GM23338 (cell line): ENCODE data around the gene BANK1. TPM values are rescaled to one million over a fixed set of nuclear protein-coding genes. Genes with fewer than 3 reads are reported as not detected.

Experiments used
- ATAC-seq: fragments of 200-7000 bp; cut with Tn5 transposase; 3 replicates; pipeline ENCODE4 v1.9.1; 2020
- DNase-seq: peaks from one replicate; pipeline ENCODE4 v3.0.0-alpha.2; 2015; ENCODE audit warnings: low spot score
- H2AFZ ChIP-seq: fragments of 200-600 bp; sonication (generic); 2 replicates; pipeline ENCODE4 v1.8.0; 2016; ENCODE audit warnings: antibody characterized with exemption, mild to moderate bottlenecking, moderate library complexity
- H3F3A ChIP-seq: fragments of 200-600 bp; sonication (generic); replicated peaks from 2 replicates; pipeline ENCODE4 v1.8.0; 2017; ENCODE audit warnings: antibody characterized with exemption, mixed run types, low read depth
- H3K27ac ChIP-seq: fragments of 200-600 bp; sonication (generic); 2 replicates; pipeline ENCODE4 v1.6.1; 2016; ENCODE audit warnings: low read depth
- H3K27me3 ChIP-seq: fragments of 200-600 bp; sonication (generic); 2 replicates; pipeline ENCODE4 v1.8.0; 2016; ENCODE audit warnings: mild to moderate bottlenecking, mixed run types, moderate library complexity; ENCODE audit not compliant: insufficient read depth
- H3K36me3 ChIP-seq: fragments of 200-600 bp; sonication (generic); 2 replicates; pipeline ENCODE4 v1.8.0; 2016; ENCODE audit warnings: mild to moderate bottlenecking; ENCODE audit not compliant: insufficient read depth
- H3K4me1 ChIP-seq: fragments of 200-600 bp; sonication (generic); 2 replicates; pipeline ENCODE4 v1.8.0; 2016; ENCODE audit warnings: mild to moderate bottlenecking, moderate library complexity; ENCODE audit not compliant: insufficient read depth
- H3K4me2 ChIP-seq: fragments of 200-600 bp; sonication (generic); 2 replicates; pipeline ENCODE4 v1.7.1; 2017; ENCODE audit warnings: mixed run types
- H3K4me3 ChIP-seq: fragments of 200-600 bp; sonication (generic); 2 replicates; pipeline ENCODE4 v1.6.1; 2016; ENCODE audit warnings: mixed run types
- H3K79me2 ChIP-seq: fragments of 200-600 bp; sonication (generic); replicated peaks from 2 replicates; pipeline ENCODE4 v1.8.0; 2017; ENCODE audit warnings: mild to moderate bottlenecking; ENCODE audit not compliant: insufficient read depth
- H3K9me2 ChIP-seq: fragments of 200-600 bp; sonication (generic); 2 replicates; pipeline ENCODE4 v1.8.0; 2017; ENCODE audit not compliant: insufficient read depth
- H4K20me1 ChIP-seq: fragments of 200-600 bp; sonication (generic); replicated peaks from 2 replicates; pipeline ENCODE4 v1.8.0; 2017; ENCODE audit warnings: mild to moderate bottlenecking; ENCODE audit not compliant: insufficient read depth
- H3K27ac Mint-ChIP-seq: 2 replicates; pipeline ENCODE4 v1.8.0; 2020; ENCODE audit warnings: inconsistent platforms, mild to moderate bottlenecking, moderate library complexity, mixed read lengths
- H3K27me3 Mint-ChIP-seq: 3 replicates; pipeline ENCODE4 v1.8.0; 2022; ENCODE audit warnings: low read depth, mild to moderate bottlenecking, moderate library complexity, mixed read lengths, inconsistent platforms; ENCODE audit not compliant: insufficient read depth, poor library complexity
- H3K36me3 Mint-ChIP-seq: 3 replicates; pipeline ENCODE4 v1.8.0; 2021; ENCODE audit warnings: low read depth, mild to moderate bottlenecking, inconsistent platforms, moderate library complexity, mixed read lengths
- H3K4me1 Mint-ChIP-seq: 3 replicates; pipeline ENCODE4 v1.8.0; 2020; ENCODE audit warnings: mild to moderate bottlenecking, inconsistent platforms, mixed read lengths
- H3K4me3 Mint-ChIP-seq: 3 replicates; pipeline ENCODE4 v1.8.0; 2021; ENCODE audit warnings: moderate library complexity, mild to moderate bottlenecking, inconsistent platforms, mixed read lengths
- H3K9me3 Mint-ChIP-seq: 3 replicates; pipeline ENCODE4 v1.8.0; 2020; ENCODE audit warnings: moderate library complexity, mild to moderate bottlenecking, inconsistent platforms, mixed read lengths
- CREB1 ChIP-seq: fragments of 250-450 bp; sonication (Bioruptor Pico); IDR thresholded peaks from 2 replicates; pipeline ENCODE4 v1.5.0; 2020; ENCODE audit warnings: low read depth, mild to moderate bottlenecking, moderate library complexity
- EZH2 ChIP-seq: fragments of 200-600 bp; sonication (generic); IDR thresholded peaks from one replicate; pipeline ENCODE4 v1.8.0; 2017; ENCODE audit warnings: antibody characterized with exemption, mild to moderate bottlenecking, low read depth; ENCODE audit not compliant: unreplicated experiment
- EZH2phosphoT487 ChIP-seq: fragments of 200-600 bp; sonication (generic); IDR thresholded peaks from one replicate; pipeline ENCODE4 v1.8.1; 2018; ENCODE audit warnings: antibody characterized with exemption; ENCODE audit not compliant: unreplicated experiment
- JUNB ChIP-seq: IDR thresholded peaks from one replicate; pipeline ENCODE4 v1.6.1; 2016; ENCODE audit warnings: antibody characterized with exemption; ENCODE audit not compliant: unreplicated experiment
- NANOG ChIP-seq: IDR thresholded peaks from 2 replicates; pipeline ENCODE4 v1.6.1; 2016; ENCODE audit warnings: antibody characterized with exemption, borderline replicate concordance
- POLR2AphosphoS5 ChIP-seq: IDR thresholded peaks from 2 replicates; pipeline ENCODE4 v1.6.1; 2016; ENCODE audit warnings: antibody characterized with exemption, low read depth
- REST ChIP-seq: IDR thresholded peaks from one replicate; pipeline ENCODE4 v1.6.1; 2018; ENCODE audit warnings: antibody characterized with exemption; ENCODE audit not compliant: unreplicated experiment
- STAT1 ChIP-seq: IDR thresholded peaks from one replicate; pipeline ENCODE4 v1.6.1; 2016; ENCODE audit warnings: antibody characterized with exemption; ENCODE audit not compliant: unreplicated experiment
- ZNF114 ChIP-seq: fragments of 250-450 bp; sonication (Bioruptor Pico); IDR thresholded peaks from 2 replicates; pipeline ENCODE4 v1.5.0; 2020; ENCODE audit warnings: mild to moderate bottlenecking, moderate library complexity
- ZNF331 ChIP-seq: fragments of 250-450 bp; sonication (Bioruptor Pico); IDR thresholded peaks from 2 replicates; pipeline ENCODE4 v1.5.0; 2020; ENCODE audit warnings: low read depth, mild to moderate bottlenecking, moderate library complexity
- polyA plus RNA-seq: library from polyadenylated mRNA; unstranded; fragments of >200 nt; fragmentation: Nextera tagmentation; extraction: Ambion mirVana; gene quantifications from 2 replicates; pipeline ENCODE4 v1.2.1, GENCODE V29; 2016
- total RNA-seq: library from RNA; depleted of rRNA; stranded (reverse); fragments of >200 nt; shearing (Covaris generic); gene quantifications from 2 replicates; pipeline ENCODE4 v1.2.3, GENCODE V29; 2014
- TF ChIP-seq, protein P1 (sequence below): fragments of 250-450 bp; sonication (Bioruptor Pico); IDR thresholded peaks from 2 replicates; pipeline ENCODE4 v1.5.0; 2020; ENCODE audit warnings: mild to moderate bottlenecking, moderate library complexity
- TF ChIP-seq, protein P2 (sequence below): IDR thresholded peaks from 2 replicates; pipeline ENCODE4 v1.6.1; 2016; ENCODE audit warnings: antibody characterized with exemption
- TF ChIP-seq, protein P3 (sequence below), 2 experiments: fragments of 200-600 bp in 1 of 2; sonication (generic) in 1 of 2; conservative IDR thresholded peaks; 2 replicates each; pipeline versions ENCODE4 v1.5.1 to v1.6.1; 2016 to 2017; ENCODE audit warnings: antibody characterized with exemption in 2 of 2, low read depth in 2 of 2, mild to moderate bottlenecking in 2 of 2, moderate library complexity in 1 of 2

The BANK1 gene
- total and polyA plus RNA-seq, 2 experiments from 2014 or later = 0.86 to 0.87 TPM

DNA sequence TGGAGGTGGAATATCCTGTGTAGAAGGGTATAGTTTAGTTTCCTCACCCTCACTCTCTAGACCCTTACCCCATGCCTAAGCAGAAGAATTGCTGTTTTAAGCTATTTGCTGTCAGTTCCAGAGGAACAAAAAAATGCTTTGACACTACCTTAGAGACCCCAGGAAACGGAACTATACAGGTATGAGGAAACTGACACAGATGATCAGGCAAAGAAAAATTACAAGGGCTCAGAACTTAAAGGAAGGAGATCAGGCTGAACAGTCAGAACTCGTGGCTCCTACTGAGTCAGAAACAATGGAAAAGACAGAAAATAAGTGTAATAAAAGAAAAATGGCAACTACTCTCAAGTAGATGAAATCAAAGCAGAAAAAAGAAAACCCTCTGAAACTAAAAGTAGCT, 65.6 kb downstream of the BANK1 start:
- H3K27ac ChIP-seq = no peak overlapping the region
- no peak overlapping the region for H2AFZ ChIP-seq
- TF ChIP-seq ZNF114 (CRISPR knock-in tag) (no peak), REST (no peak), ZNF331 (CRISPR knock-in tag) (no peak), EZH2phosphoT487 (no peak), STAT1 (no peak), CREB1 (no peak), NANOG (no peak), JUNB (no peak), POLR2AphosphoS5 (no peak), EZH2 (no peak)
- TF ChIP-seq, protein P1, sequence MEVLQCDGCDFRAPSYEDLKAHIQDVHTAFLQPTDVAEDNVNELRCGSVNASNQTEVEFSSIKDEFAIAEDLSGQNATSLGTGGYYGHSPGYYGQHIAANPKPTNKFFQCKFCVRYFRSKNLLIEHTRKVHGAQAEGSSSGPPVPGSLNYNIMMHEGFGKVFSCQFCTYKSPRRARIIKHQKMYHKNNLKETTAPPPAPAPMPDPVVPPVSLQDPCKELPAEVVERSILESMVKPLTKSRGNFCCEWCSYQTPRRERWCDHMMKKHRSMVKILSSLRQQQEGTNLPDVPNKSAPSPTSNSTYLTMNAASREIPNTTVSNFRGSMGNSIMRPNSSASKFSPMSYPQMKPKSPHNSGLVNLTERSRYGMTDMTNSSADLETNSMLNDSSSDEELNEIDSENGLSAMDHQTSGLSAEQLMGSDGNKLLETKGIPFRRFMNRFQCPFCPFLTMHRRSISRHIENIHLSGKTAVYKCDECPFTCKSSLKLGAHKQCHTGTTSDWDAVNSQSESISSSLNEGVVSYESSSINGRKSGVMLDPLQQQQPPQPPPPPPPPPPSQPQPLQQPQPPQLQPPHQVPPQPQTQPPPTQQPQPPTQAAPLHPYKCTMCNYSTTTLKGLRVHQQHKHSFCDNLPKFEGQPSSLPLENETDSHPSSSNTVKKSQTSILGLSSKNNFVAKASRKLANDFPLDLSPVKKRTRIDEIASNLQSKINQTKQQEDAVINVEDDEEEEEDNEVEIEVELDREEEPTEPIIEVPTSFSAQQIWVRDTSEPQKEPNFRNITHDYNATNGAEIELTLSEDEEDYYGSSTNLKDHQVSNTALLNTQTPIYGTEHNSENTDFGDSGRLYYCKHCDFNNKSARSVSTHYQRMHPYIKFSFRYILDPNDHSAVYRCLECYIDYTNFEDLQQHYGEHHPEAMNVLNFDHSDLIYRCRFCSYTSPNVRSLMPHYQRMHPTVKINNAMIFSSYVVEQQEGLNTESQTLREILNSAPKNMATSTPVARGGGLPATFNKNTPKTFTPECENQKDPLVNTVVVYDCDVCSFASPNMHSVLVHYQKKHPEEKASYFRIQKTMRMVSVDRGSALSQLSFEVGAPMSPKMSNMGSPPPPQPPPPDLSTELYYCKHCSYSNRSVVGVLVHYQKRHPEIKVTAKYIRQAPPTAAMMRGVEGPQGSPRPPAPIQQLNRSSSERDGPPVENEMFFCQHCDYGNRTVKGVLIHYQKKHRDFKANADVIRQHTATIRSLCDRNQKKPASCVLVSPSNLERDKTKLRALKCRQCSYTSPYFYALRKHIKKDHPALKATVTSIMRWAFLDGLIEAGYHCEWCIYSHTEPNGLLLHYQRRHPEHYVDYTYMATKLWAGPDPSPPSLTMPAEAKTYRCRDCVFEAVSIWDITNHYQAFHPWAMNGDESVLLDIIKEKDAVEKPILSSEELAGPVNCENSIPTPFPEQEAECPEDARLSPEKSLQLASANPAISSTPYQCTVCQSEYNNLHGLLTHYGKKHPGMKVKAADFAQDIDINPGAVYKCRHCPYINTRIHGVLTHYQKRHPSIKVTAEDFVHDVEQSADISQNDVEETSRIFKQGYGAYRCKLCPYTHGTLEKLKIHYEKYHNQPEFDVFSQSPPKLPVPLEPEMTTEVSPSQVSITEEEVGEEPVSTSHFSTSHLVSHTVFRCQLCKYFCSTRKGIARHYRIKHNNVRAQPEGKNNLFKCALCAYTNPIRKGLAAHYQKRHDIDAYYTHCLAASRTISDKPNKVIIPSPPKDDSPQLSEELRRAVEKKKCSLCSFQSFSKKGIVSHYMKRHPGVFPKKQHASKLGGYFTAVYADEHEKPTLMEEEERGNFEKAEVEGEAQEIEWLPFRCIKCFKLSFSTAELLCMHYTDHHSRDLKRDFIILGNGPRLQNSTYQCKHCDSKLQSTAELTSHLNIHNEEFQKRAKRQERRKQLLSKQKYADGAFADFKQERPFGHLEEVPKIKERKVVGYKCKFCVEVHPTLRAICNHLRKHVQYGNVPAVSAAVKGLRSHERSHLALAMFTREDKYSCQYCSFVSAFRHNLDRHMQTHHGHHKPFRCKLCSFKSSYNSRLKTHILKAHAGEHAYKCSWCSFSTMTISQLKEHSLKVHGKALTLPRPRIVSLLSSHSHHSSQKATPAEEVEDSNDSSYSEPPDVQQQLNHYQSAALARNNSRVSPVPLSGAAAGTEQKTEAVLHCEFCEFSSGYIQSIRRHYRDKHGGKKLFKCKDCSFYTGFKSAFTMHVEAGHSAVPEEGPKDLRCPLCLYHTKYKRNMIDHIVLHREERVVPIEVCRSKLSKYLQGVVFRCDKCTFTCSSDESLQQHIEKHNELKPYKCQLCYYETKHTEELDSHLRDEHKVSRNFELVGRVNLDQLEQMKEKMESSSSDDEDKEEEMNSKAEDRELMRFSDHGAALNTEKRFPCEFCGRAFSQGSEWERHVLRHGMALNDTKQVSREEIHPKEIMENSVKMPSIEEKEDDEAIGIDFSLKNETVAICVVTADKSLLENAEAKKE = no peak
- TF ChIP-seq, protein P2, sequence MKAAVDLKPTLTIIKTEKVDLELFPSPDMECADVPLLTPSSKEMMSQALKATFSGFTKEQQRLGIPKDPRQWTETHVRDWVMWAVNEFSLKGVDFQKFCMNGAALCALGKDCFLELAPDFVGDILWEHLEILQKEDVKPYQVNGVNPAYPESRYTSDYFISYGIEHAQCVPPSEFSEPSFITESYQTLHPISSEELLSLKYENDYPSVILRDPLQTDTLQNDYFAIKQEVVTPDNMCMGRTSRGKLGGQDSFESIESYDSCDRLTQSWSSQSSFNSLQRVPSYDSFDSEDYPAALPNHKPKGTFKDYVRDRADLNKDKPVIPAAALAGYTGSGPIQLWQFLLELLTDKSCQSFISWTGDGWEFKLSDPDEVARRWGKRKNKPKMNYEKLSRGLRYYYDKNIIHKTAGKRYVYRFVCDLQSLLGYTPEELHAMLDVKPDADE = no peak
- TF ChIP-seq, protein P3, sequence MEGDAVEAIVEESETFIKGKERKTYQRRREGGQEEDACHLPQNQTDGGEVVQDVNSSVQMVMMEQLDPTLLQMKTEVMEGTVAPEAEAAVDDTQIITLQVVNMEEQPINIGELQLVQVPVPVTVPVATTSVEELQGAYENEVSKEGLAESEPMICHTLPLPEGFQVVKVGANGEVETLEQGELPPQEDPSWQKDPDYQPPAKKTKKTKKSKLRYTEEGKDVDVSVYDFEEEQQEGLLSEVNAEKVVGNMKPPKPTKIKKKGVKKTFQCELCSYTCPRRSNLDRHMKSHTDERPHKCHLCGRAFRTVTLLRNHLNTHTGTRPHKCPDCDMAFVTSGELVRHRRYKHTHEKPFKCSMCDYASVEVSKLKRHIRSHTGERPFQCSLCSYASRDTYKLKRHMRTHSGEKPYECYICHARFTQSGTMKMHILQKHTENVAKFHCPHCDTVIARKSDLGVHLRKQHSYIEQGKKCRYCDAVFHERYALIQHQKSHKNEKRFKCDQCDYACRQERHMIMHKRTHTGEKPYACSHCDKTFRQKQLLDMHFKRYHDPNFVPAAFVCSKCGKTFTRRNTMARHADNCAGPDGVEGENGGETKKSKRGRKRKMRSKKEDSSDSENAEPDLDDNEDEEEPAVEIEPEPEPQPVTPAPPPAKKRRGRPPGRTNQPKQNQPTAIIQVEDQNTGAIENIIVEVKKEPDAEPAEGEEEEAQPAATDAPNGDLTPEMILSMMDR (conservative IDR thresholded peaks at IDR 0.05; ENCODE audit: low read depth in 2 of 2) = no peak
- Mint-ChIP-seq H3K4me3 (no peak overlapping the region), H3K27ac (0 out of 2 replicates have a peak overlapping the region, but pooled peaks have one; percentile 10), H3K36me3 (no peaks in the 10 kb centered on the region), H3K4me1 (peaks cover 5% of the 10 kb centered on the region), H3K27me3 (no peaks in the 10 kb centered on the region), H3K9me3 (no peaks in the 10 kb centered on the region)
- H3K9me2 ChIP-seq = no peaks in the 10 kb centered on the region
- H3K27me3 ChIP-seq = no peaks in the 10 kb centered on the region
- no peak overlapping the region for H3K4me3 ChIP-seq
- no peaks in the 10 kb centered on the region for H3F3A ChIP-seq
- ATAC-seq (no peak), DNase-seq (no peak)
- H3K36me3 ChIP-seq = no peaks in the 10 kb centered on the region
- H3K4me1 ChIP-seq = no peaks in the 10 kb centered on the region
- no peaks in the 10 kb centered on the region for H4K20me1 ChIP-seq
- no peaks in the 10 kb centered on the region for H3K79me2 ChIP-seq
- H3K4me2 ChIP-seq = no peak overlapping the region
